Measurements from ENCODE around the gene TNKS2.
A peak's percentile ranks its signal among the peaks of the same experiment; 100 is the strongest.
"Not testable (repeated sequence)": the region's sequence is repeated elsewhere in the genome, so short reads cannot be mapped to it uniquely, and the experiment has no call there.

TNKS2 gene

GRCh38 chr10:91797874-91798648, at the start of gene TNKS2:
Gene TNKS2, plus strand, starts transcription at chr10:91798426. Its CDS starts 265 bp downstream, at chr10:91798691.
- Histone ChIP-seq H3K36me3 (ENCODE audit: control insufficient read depth in 1 of 2, insufficient read depth in 2 of 2, low read length in 2 of 2) (peaks cover 0 to 3% of the 10 kb centered on the region in 2 donors), H3K9me3 (ENCODE audit: control insufficient read depth in 1 of 2, low read length in 2 of 2) (no peaks in the 10 kb centered on the region), H3K27ac (ENCODE audit: low read length) (peak within 1 kb of the TSS; percentile 99), H3K4me1 (ENCODE audit: control insufficient read depth in 1 of 2, insufficient read depth in 2 of 2, low read length in 2 of 2) (peaks cover 18 to 25% of the 10 kb centered on the region in 2 donors), H3K27me3 (ENCODE audit: low read depth, low read length) (no peaks in the 10 kb centered on the region), H3K4me3 (ENCODE audit: low read depth in 1 of 2, low read length in 2 of 2) (peak within 1 kb of the TSS; percentile 91 to 100)

GRCh38 chr10:91749592-91749991, 48.6 kb upstream of the TNKS2 start:
- not testable (repeated sequence) for H3K9me3 ChIP-seq (ENCODE audit: control insufficient read depth in 1 of 2, low read length in 2 of 2); H3K4me1 ChIP-seq (ENCODE audit: control insufficient read depth in 1 of 2, insufficient read depth in 2 of 2, low read length in 2 of 2); H3K27me3 ChIP-seq (ENCODE audit: low read depth, low read length); H3K4me3 ChIP-seq (ENCODE audit: low read depth in 1 of 2, low read length in 2 of 2); H3K27ac ChIP-seq (ENCODE audit: low read length); H3K36me3 ChIP-seq (ENCODE audit: control insufficient read depth in 1 of 2, insufficient read depth in 2 of 2, low read length in 2 of 2)

GRCh38 chr10:91756286-91756685, 41.9 kb upstream of the TNKS2 start:
- Histone ChIP-seq H3K27ac (ENCODE audit: low read length) (no peak overlapping the region), H3K27me3 (ENCODE audit: low read depth, low read length) (no peaks in the 10 kb centered on the region), H3K4me3 (ENCODE audit: low read depth in 1 of 2, low read length in 2 of 2) (no peak overlapping the region), H3K9me3 (ENCODE audit: control insufficient read depth in 1 of 2, low read length in 2 of 2) (no peaks in the 10 kb centered on the region), H3K36me3 (ENCODE audit: control insufficient read depth in 1 of 2, insufficient read depth in 2 of 2, low read length in 2 of 2) (no peaks in the 10 kb centered on the region), H3K4me1 (ENCODE audit: control insufficient read depth in 1 of 2, insufficient read depth in 2 of 2, low read length in 2 of 2) (no peaks in the 10 kb centered on the region)

GRCh38 chr10:91758303-91759146, 39.7 kb upstream of the TNKS2 start:
- H3K4me1 ChIP-seq (ENCODE audit: control insufficient read depth in 1 of 2, insufficient read depth in 2 of 2, low read length in 2 of 2), result no peaks in the 10 kb centered on the region

GRCh38 chr10:91759581-91759986, 38.6 kb upstream of the TNKS2 start:
- Histone ChIP-seq H3K27ac (ENCODE audit: low read length) (no peak overlapping the region), H3K4me3 (ENCODE audit: low read depth in 1 of 2, low read length in 2 of 2) (no peak overlapping the region), H3K9me3 (ENCODE audit: control insufficient read depth in 1 of 2, low read length in 2 of 2) (no peaks in the 10 kb centered on the region), H3K4me1 (ENCODE audit: control insufficient read depth in 1 of 2, insufficient read depth in 2 of 2, low read length in 2 of 2) (no peaks in the 10 kb centered on the region), H3K36me3 (ENCODE audit: control insufficient read depth in 1 of 2, insufficient read depth in 2 of 2, low read length in 2 of 2) (no peaks in the 10 kb centered on the region), H3K27me3 (ENCODE audit: low read depth, low read length) (no peaks in the 10 kb centered on the region)

More at GRCh38 chr10:91758303-91759146, 39.7 kb upstream of the TNKS2 start:
- Histone ChIP-seq H3K9me3 (ENCODE audit: control insufficient read depth in 1 of 2, low read length in 2 of 2) (no peaks in the 10 kb centered on the region), H3K4me3 (ENCODE audit: low read depth in 1 of 2, low read length in 2 of 2) (no peak overlapping the region), H3K27me3 (ENCODE audit: low read depth, low read length) (no peaks in the 10 kb centered on the region), H3K36me3 (ENCODE audit: control insufficient read depth in 1 of 2, insufficient read depth in 2 of 2, low read length in 2 of 2) (no peaks in the 10 kb centered on the region), H3K27ac (ENCODE audit: low read length) (no peak overlapping the region)

- no peaks in the 10 kb centered on the region for H3K9me3 ChIP-seq (ENCODE audit: control insufficient read depth in 1 of 2, low read length in 2 of 2)
- H3K27me3 ChIP-seq (ENCODE audit: low read depth, low read length), result no peaks in the 10 kb centered on the region
- no peak overlapping the region for H3K4me3 ChIP-seq (ENCODE audit: low read depth in 1 of 2, low read length in 2 of 2)
- H3K4me1 ChIP-seq (ENCODE audit: control insufficient read depth in 1 of 2, insufficient read depth in 2 of 2, low read length in 2 of 2), result no peaks in the 10 kb centered on the region
- H3K27ac ChIP-seq (ENCODE audit: low read length), result no peak overlapping the region
- H3K36me3 ChIP-seq (ENCODE audit: control insufficient read depth in 1 of 2, insufficient read depth in 2 of 2, low read length in 2 of 2), result no peaks in the 10 kb centered on the region
Observed at GRCh38 chr10:91761721-91762120, 36.5 kb upstream of the TNKS2 start.

GRCh38 chr10:91762878-91763277, 35.3 kb upstream of the TNKS2 start:
- H3K9me3 ChIP-seq (ENCODE audit: control insufficient read depth in 1 of 2, low read length in 2 of 2), result no peaks in the 10 kb centered on the region
- H3K4me3 ChIP-seq (ENCODE audit: low read depth in 1 of 2, low read length in 2 of 2), result no peak overlapping the region
- no peaks in the 10 kb centered on the region for H3K27me3 ChIP-seq (ENCODE audit: low read depth, low read length)
- H3K27ac ChIP-seq (ENCODE audit: low read length), result no peak overlapping the region
- H3K36me3 ChIP-seq (ENCODE audit: control insufficient read depth in 1 of 2, insufficient read depth in 2 of 2, low read length in 2 of 2), result no peaks in the 10 kb centered on the region
- no peaks in the 10 kb centered on the region for H3K4me1 ChIP-seq (ENCODE audit: control insufficient read depth in 1 of 2, insufficient read depth in 2 of 2, low read length in 2 of 2)

GRCh38 chr10:91766676-91767075, 31.6 kb upstream of the TNKS2 start:
- Histone ChIP-seq H3K4me1 (ENCODE audit: control insufficient read depth in 1 of 2, insufficient read depth in 2 of 2, low read length in 2 of 2) (no peaks in the 10 kb centered on the region), H3K27ac (ENCODE audit: low read length) (no peak overlapping the region), H3K36me3 (ENCODE audit: control insufficient read depth in 1 of 2, insufficient read depth in 2 of 2, low read length in 2 of 2) (no peaks in the 10 kb centered on the region), H3K4me3 (ENCODE audit: low read depth in 1 of 2, low read length in 2 of 2) (no peak overlapping the region), H3K9me3 (ENCODE audit: control insufficient read depth in 1 of 2, low read length in 2 of 2) (no peaks in the 10 kb centered on the region), H3K27me3 (ENCODE audit: low read depth, low read length) (no peaks in the 10 kb centered on the region)

- Histone ChIP-seq H3K9me3 (ENCODE audit: control insufficient read depth in 1 of 2, low read length in 2 of 2) (no peaks in the 10 kb centered on the region), H3K27ac (ENCODE audit: low read length) (no peak overlapping the region), H3K4me1 (ENCODE audit: control insufficient read depth in 1 of 2, insufficient read depth in 2 of 2, low read length in 2 of 2) (no peaks in the 10 kb centered on the region), H3K27me3 (ENCODE audit: low read depth, low read length) (no peaks in the 10 kb centered on the region), H3K36me3 (ENCODE audit: control insufficient read depth in 1 of 2, insufficient read depth in 2 of 2, low read length in 2 of 2) (no peaks in the 10 kb centered on the region), H3K4me3 (ENCODE audit: low read depth in 1 of 2, low read length in 2 of 2) (no peak overlapping the region)
Observed at GRCh38 chr10:91768123-91768522, 30.1 kb upstream of the TNKS2 start.

- H3K27me3 ChIP-seq (ENCODE audit: low read depth, low read length), result no peaks in the 10 kb centered on the region
- no peak overlapping the region for H3K4me3 ChIP-seq (ENCODE audit: low read depth in 1 of 2, low read length in 2 of 2)
- no peak overlapping the region for H3K27ac ChIP-seq (ENCODE audit: low read length)
- H3K4me1 ChIP-seq (ENCODE audit: control insufficient read depth in 1 of 2, insufficient read depth in 2 of 2, low read length in 2 of 2), result no peaks in the 10 kb centered on the region
- H3K36me3 ChIP-seq (ENCODE audit: control insufficient read depth in 1 of 2, insufficient read depth in 2 of 2, low read length in 2 of 2), result no peaks in the 10 kb centered on the region
- H3K9me3 ChIP-seq (ENCODE audit: control insufficient read depth in 1 of 2, low read length in 2 of 2), result no peaks in the 10 kb centered on the region
Observed at GRCh38 chr10:91771907-91772306, 26.3 kb upstream of the TNKS2 start.

- H3K27me3 ChIP-seq (ENCODE audit: low read depth, low read length), result no peaks in the 10 kb centered on the region
- H3K4me3 ChIP-seq (ENCODE audit: low read depth in 1 of 2, low read length in 2 of 2), result no peak overlapping the region
- H3K4me1 ChIP-seq (ENCODE audit: control insufficient read depth in 1 of 2, insufficient read depth in 2 of 2, low read length in 2 of 2), result no peaks in the 10 kb centered on the region
- no peak overlapping the region for H3K27ac ChIP-seq (ENCODE audit: low read length)
- H3K9me3 ChIP-seq (ENCODE audit: control insufficient read depth in 1 of 2, low read length in 2 of 2), result no peaks in the 10 kb centered on the region
- H3K36me3 ChIP-seq (ENCODE audit: control insufficient read depth in 1 of 2, insufficient read depth in 2 of 2, low read length in 2 of 2), result no peaks in the 10 kb centered on the region
Observed at GRCh38 chr10:91772461-91772860, 25.8 kb upstream of the TNKS2 start.

Measured in muscle layer of duodenum (tissue), 2 donors.